OCI-LY1 (cell line): ENCODE results near the gene TM4SF1.
"Not testable (repeated sequence)": the region's sequence is repeated elsewhere in the genome, so short reads cannot be mapped to it uniquely, and the experiment has no call there.

Experiments
- H2AFZ ChIP-seq: fragments of 200-600 bp; sonication (generic), shearing (Covaris generic); 2 replicates; pipeline ENCODE4 v1.6.0; 2014; ENCODE audit warnings: antibody characterized with exemption, mild to moderate bottlenecking, low read length
- H3F3A ChIP-seq: fragments of 200-600 bp; sonication (generic), shearing (Covaris generic); 2 replicates; pipeline ENCODE4 v1.6.0; 2014; ENCODE audit warnings: mild to moderate bottlenecking, antibody characterized with exemption, low read length, moderate library complexity; ENCODE audit not compliant: insufficient read depth
- H3K27ac ChIP-seq: fragments of 200-600 bp; sonication (generic); 2 replicates; pipeline ENCODE4 v1.5.1; 2014; ENCODE audit warnings: low read length, mixed run types, mild to moderate bottlenecking, low read depth; ENCODE audit not compliant: poor library complexity, severe bottlenecking
- H3K27me3 ChIP-seq: fragments of 200-600 bp; sonication (generic); 2 replicates; pipeline ENCODE4 v1.6.0; 2014; ENCODE audit warnings: antibody characterized with exemption, mild to moderate bottlenecking, low read length, moderate library complexity; ENCODE audit not compliant: insufficient read depth
- H3K36me3 ChIP-seq: fragments of 200-600 bp; sonication (generic); 2 replicates; pipeline ENCODE4 v1.6.1; 2014; ENCODE audit warnings: mild to moderate bottlenecking, antibody characterized with exemption, low read length, moderate library complexity, mixed read lengths; ENCODE audit not compliant: insufficient read depth
- H3K4me1 ChIP-seq: fragments of 200-600 bp; sonication (generic); 2 replicates; pipeline ENCODE4 v1.5.1; 2014; ENCODE audit warnings: mild to moderate bottlenecking, low read length, moderate library complexity; ENCODE audit not compliant: insufficient read depth, severe bottlenecking
- H3K4me2 ChIP-seq: fragments of 200-600 bp; sonication (generic), shearing (Covaris generic); 2 replicates; pipeline ENCODE4 v1.6.1; 2014; ENCODE audit warnings: low read length
- H3K4me3 ChIP-seq: fragments of 200-600 bp; sonication (generic); 2 replicates; pipeline ENCODE4 v1.5.1; 2014; ENCODE audit warnings: low read length, low read depth, mild to moderate bottlenecking, mixed read lengths; ENCODE audit not compliant: poor library complexity, severe bottlenecking
- H3K79me2 ChIP-seq: fragments of 200-600 bp; shearing (Covaris generic); 2 replicates; pipeline ENCODE4 v1.6.1; 2016; ENCODE audit warnings: mixed run types, low read length, mixed read lengths; ENCODE audit not compliant: insufficient read depth
- H3K9ac ChIP-seq: fragments of 200-600 bp; sonication (generic), shearing (Covaris generic); 2 replicates; pipeline ENCODE4 v1.6.1; 2014; ENCODE audit warnings: mild to moderate bottlenecking, low read length, mixed read lengths
- H3K9me2 ChIP-seq: fragments of 200-600 bp; sonication (generic), shearing (Covaris generic); 2 replicates; pipeline ENCODE4 v1.6.1; 2014; ENCODE audit warnings: low read depth, mild to moderate bottlenecking, low read length, mixed read lengths
- H3K9me3 ChIP-seq: fragments of 200-600 bp; shearing (Covaris generic); 2 replicates; pipeline ENCODE4 v1.6.1; 2014; ENCODE audit warnings: low read length, mixed read lengths
- H4K20me1 ChIP-seq: fragments of 200-600 bp; sonication (generic), shearing (Covaris generic); 2 replicates; pipeline ENCODE4 v1.6.0; 2016; ENCODE audit warnings: mild to moderate bottlenecking, low read length; ENCODE audit not compliant: insufficient read depth
- EZH2 ChIP-seq: fragments of 200-600 bp; sonication (generic), shearing (Covaris generic); IDR thresholded peaks from 2 replicates; pipeline ENCODE4 v1.8.0; 2017; ENCODE audit warnings: borderline replicate concordance, mixed run types, mild to moderate bottlenecking, antibody characterized with exemption, low read length, moderate library complexity, mixed read lengths
- TF ChIP-seq, protein P1 (sequence below): fragments of 200-600 bp; sonication (generic), shearing (Covaris generic); IDR thresholded peaks from 2 replicates; pipeline ENCODE4 v1.5.1; 2017; ENCODE audit warnings: mild to moderate bottlenecking, antibody characterized with exemption, low read length, moderate library complexity, mixed read lengths

TM4SF1 gene

GRCh38 chr3:149381173-149382100 lies 4.0 kb upstream of the TM4SF1 start:
- H3K4me1 ChIP-seq = no peaks in the 10 kb centered on the region
- no peaks in the 10 kb centered on the region for H3K36me3 ChIP-seq
- H3K4me3 ChIP-seq = no peak overlapping the region
- no peaks in the 10 kb centered on the region for H3F3A ChIP-seq
- no peaks in the 10 kb centered on the region for H3K9me3 ChIP-seq
- no peaks in the 10 kb centered on the region for H3K27me3 ChIP-seq
- TF ChIP-seq, protein P1, sequence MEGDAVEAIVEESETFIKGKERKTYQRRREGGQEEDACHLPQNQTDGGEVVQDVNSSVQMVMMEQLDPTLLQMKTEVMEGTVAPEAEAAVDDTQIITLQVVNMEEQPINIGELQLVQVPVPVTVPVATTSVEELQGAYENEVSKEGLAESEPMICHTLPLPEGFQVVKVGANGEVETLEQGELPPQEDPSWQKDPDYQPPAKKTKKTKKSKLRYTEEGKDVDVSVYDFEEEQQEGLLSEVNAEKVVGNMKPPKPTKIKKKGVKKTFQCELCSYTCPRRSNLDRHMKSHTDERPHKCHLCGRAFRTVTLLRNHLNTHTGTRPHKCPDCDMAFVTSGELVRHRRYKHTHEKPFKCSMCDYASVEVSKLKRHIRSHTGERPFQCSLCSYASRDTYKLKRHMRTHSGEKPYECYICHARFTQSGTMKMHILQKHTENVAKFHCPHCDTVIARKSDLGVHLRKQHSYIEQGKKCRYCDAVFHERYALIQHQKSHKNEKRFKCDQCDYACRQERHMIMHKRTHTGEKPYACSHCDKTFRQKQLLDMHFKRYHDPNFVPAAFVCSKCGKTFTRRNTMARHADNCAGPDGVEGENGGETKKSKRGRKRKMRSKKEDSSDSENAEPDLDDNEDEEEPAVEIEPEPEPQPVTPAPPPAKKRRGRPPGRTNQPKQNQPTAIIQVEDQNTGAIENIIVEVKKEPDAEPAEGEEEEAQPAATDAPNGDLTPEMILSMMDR = no peak
- no peak for TF ChIP-seq EZH2
- H3K9me2 ChIP-seq = no peaks in the 10 kb centered on the region
- H3K9ac ChIP-seq = no peak overlapping the region
- no peaks in the 10 kb centered on the region for H4K20me1 ChIP-seq
- H2AFZ ChIP-seq = no peak overlapping the region
- H3K4me2 ChIP-seq = no peak overlapping the region
- H3K79me2 ChIP-seq = no peaks in the 10 kb centered on the region
- H3K27ac ChIP-seq = no peak overlapping the region

DNA sequence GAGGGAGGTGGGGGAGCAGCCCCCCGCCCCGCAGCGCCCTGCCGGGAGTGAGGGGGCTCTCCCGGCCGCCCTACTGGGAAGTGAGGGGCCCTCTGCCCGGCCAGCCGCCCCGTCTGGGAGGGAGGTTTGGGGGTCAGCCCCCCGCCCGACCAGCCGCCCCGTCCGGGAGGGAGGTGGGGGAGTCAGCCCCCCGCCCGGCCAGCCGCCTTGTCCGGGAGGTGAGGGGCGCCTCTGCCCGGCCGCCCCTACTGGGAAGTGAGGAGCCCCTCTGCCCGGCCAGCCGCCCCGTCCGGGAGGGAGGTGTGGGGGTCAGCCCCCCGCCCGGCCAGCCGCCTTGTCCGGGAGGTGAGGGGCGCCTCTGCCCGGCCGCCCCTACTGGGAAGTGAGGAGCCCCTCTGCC lies 2.8 kb upstream of the TM4SF1 start:
- H2AFZ ChIP-seq, H3K27ac ChIP-seq, H3K4me2 ChIP-seq, H3K9me2 ChIP-seq, H3K9me3 ChIP-seq, H3K9ac ChIP-seq, H3K27me3 ChIP-seq, H3K36me3 ChIP-seq, H3K4me1 ChIP-seq, H3K4me3 ChIP-seq, H4K20me1 ChIP-seq, H3F3A ChIP-seq, H3K79me2 ChIP-seq: not testable (repeated sequence)

- TF ChIP-seq EZH2 = no peak
- TF ChIP-seq, protein P1 = no peak
- Histone ChIP-seq H3K9me3 (no peaks in the 10 kb centered on the region), H3K79me2 (no peaks in the 10 kb centered on the region), H3K36me3 (no peaks in the 10 kb centered on the region), H3F3A (no peaks in the 10 kb centered on the region), H3K9me2 (no peaks in the 10 kb centered on the region), H3K4me1 (no peaks in the 10 kb centered on the region), H2AFZ (no peak overlapping the region), H3K4me2 (no peak overlapping the region), H4K20me1 (no peaks in the 10 kb centered on the region), H3K27me3 (no peaks in the 10 kb centered on the region), H3K4me3 (no peak overlapping the region), H3K27ac (no peak overlapping the region), H3K9ac (no peak overlapping the region)
Observed at GRCh38 chr3:149378478-149379309, 1.2 kb upstream of the TM4SF1 start.
